Gastrocnemius medialis (tissue), 4 donors: ENCODE measurements around the gene FRZB. TPM values are rescaled to one million over a fixed set of nuclear protein-coding genes. Genes with fewer than 3 reads are reported as not detected.

Experiments used
- ATAC-seq, 2 donors: fragments of 150-250 bp; one replicate each; pipeline ENCODE4 v1.9.1; 2016
- DNase-seq, 2 donors: peaks; one replicate each; pipeline ENCODE4 v3.0.0-alpha.2; 2019
- H3K27ac ChIP-seq, 4 donors: fragments of 200-600 bp; sonication (generic); 1 replicate in 1 of 4; 2 replicates in 3 of 4; pipeline ENCODE4 v1.5.1; 2016 to 2018; ENCODE audit warnings: mild to moderate bottlenecking in 2 of 4, moderate library complexity in 1 of 4
- H3K27me3 ChIP-seq, 3 donors: fragments of 200-600 bp; sonication (generic) in 2 of 3; 1 replicate in 1 of 3; 2 replicates in 2 of 3; pipeline versions ENCODE4 v1.5.1 to v1.6.0; 2016 to 2019; ENCODE audit warnings: mild to moderate bottlenecking in 1 of 3, moderate library complexity in 1 of 3
- H3K36me3 ChIP-seq, 2 donors: fragments of 200-600 bp; sonication (generic) in 1 of 2; one replicate each; pipeline ENCODE4 v1.5.1; 2017 to 2018
- H3K4me1 ChIP-seq, 2 donors: fragments of 200-600 bp; sonication (generic) in 1 of 2; one replicate each; pipeline ENCODE4 v1.5.1; 2016 to 2017; ENCODE audit warnings: mild to moderate bottlenecking in 2 of 2
- H3K4me3 ChIP-seq, 4 donors: fragments of 200-600 bp; sonication (generic) in 3 of 4; 1 replicate in 1 of 4; 2 replicates in 3 of 4; pipeline ENCODE4 v1.5.1; 2016 to 2019; ENCODE audit warnings: mild to moderate bottlenecking in 2 of 4
- H3K9me3 ChIP-seq, 3 donors: fragments of 200-600 bp; sonication (generic) in 2 of 3; 1 replicate in 1 of 3; 2 replicates in 2 of 3; pipeline ENCODE4 v1.5.1; 2016 to 2019
- POLR2A ChIP-seq, 2 donors: fragments of 450-650 bp; IDR thresholded peaks; one replicate each; pipeline ENCODE4 v1.6.1; 2017; ENCODE audit warnings: antibody characterized with exemption in 2 of 2, mild to moderate bottlenecking in 2 of 2, moderate library complexity in 2 of 2
- in situ Hi-C, 4 donors: fragments of 200-750 bp; cut with MboI; loops; one replicate each; pipeline versions ENCODE4 v1.15.0 to v1.8.0; 2017; ENCODE audit warnings: low sequenced_read_pairs in 4 of 4
- intact Hi-C: fragments of 100-400 bp; cut with DNase I; formaldehyde crosslinking; loops from one replicate; pipeline ENCODE4 v1.15.1; 2023; ENCODE audit warnings: low total_unique reads
- total RNA-seq, 4 donors: library from RNA; depleted of rRNA; stranded (reverse); fragments of >200 nt; gene quantifications; one replicate each; pipeline versions ENCODE4 v1.1.0 to v1.2.3, GENCODE V29; 2016
- TF ChIP-seq, protein P1 (sequence below), 5 experiments: fragments of 450-650 bp in 3 of 5; fragments of 200-600 bp in 2 of 5; sonication (generic) in 2 of 5; IDR thresholded peaks in 4 of 5; conservative IDR thresholded peaks in 1 of 5; 1 replicate in 4 of 5; 2 replicates in 1 of 5; pipeline ENCODE4 v1.5.1; 2016 to 2019; ENCODE audit warnings: antibody characterized with exemption in 5 of 5, mild to moderate bottlenecking in 3 of 5, moderate library complexity in 3 of 5

The FRZB gene
- total RNA-seq, 4 donors from 2014 or later: 1.3 to 31.3 (median 4.3) TPM

DNA sequence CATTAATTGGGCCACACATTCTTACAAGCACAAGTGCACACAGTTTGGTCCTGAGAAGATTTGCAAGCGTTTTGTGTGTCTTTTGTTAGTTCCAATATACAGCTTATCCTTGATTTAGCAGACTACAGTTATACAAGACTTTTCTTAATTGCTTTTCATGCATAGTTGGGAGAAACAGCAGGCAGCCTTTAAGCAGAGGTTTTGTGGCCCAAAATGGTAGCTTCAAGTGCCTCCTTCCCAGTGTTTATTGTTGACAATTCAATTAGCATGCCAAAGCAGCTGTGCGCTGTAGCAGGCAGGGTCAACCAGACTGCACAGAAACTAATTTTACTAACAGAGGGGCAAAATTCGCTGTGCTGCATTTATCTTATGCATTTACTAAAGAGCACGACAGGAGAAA is 47.5 kb downstream of the FRZB start:
- peaks cover 0 to 3% of the 10 kb centered on the region in 2 donors for H3K4me1 ChIP-seq
- TF ChIP-seq, protein P1, sequence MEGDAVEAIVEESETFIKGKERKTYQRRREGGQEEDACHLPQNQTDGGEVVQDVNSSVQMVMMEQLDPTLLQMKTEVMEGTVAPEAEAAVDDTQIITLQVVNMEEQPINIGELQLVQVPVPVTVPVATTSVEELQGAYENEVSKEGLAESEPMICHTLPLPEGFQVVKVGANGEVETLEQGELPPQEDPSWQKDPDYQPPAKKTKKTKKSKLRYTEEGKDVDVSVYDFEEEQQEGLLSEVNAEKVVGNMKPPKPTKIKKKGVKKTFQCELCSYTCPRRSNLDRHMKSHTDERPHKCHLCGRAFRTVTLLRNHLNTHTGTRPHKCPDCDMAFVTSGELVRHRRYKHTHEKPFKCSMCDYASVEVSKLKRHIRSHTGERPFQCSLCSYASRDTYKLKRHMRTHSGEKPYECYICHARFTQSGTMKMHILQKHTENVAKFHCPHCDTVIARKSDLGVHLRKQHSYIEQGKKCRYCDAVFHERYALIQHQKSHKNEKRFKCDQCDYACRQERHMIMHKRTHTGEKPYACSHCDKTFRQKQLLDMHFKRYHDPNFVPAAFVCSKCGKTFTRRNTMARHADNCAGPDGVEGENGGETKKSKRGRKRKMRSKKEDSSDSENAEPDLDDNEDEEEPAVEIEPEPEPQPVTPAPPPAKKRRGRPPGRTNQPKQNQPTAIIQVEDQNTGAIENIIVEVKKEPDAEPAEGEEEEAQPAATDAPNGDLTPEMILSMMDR (IDR thresholded peaks at IDR 0.05 in 4 of 5, conservative IDR thresholded peaks at IDR 0.05 in 1 of 5): no peak
- no peaks in the 10 kb centered on the region for H3K9me3 ChIP-seq
- H3K27ac ChIP-seq: no peak overlapping the region
- no peaks in the 10 kb centered on the region for H3K27me3 ChIP-seq
- no peak overlapping the region for H3K4me3 ChIP-seq
- in situ Hi-C loops: no loop called here
- intact Hi-C loops: no loop called here
- ATAC-seq (no peak), DNase-seq (no peak)
- no peaks in the 10 kb centered on the region for H3K36me3 ChIP-seq

DNA sequence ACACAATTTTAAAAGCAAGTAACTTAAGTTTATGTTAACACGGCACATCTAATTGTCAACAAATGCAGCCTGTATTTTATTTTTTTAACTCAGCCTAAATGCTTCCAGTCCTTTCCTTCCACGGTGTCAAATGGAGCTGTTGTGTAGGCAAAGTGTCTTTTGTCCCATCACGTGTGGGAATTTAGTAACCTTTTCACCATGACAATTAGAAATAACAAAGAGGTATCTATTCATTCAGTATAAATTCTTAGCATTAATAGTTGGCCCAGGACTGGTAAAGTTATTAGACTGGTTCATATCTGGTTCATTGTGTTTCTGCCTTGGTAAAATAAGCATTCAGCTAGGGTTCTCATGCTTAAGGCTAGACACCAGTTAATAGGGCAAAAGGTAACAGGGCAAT is 47.9 kb downstream of the FRZB start:
- Histone ChIP-seq H3K27ac (no peak overlapping the region), H3K4me3 (no peak overlapping the region), H3K27me3 (no peaks in the 10 kb centered on the region), H3K4me1 (peaks cover 0 to 3% of the 10 kb centered on the region in 2 donors), H3K9me3 (no peaks in the 10 kb centered on the region), H3K36me3 (no peaks in the 10 kb centered on the region)
- in situ Hi-C loops (no loop called here), intact Hi-C loops (no loop called here)
- TF ChIP-seq POLR2A (IDR thresholded peaks at IDR 0.05): no peak
- TF ChIP-seq, protein P1 (IDR thresholded peaks at IDR 0.05 in 4 of 5, conservative IDR thresholded peaks at IDR 0.05 in 1 of 5): no peak
- ATAC-seq: no peak
- no peak for DNase-seq

DNA sequence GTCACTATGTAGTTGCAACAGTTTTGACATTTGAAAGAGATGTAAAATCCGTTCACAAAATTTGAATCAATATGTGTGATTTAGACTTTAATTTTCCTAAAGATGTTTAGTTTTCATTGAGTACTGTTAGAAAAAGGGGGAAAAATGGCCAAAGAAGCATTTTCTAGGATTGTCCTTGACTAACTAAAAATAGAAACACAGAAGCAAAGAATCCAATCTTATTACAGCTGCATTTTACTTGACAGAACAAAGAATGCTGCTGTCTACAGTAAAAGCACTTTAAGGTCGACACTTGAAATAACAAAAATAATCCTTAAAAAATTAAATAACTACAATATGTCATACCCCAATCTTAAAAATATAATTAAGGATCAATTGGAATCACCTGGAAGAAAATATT is 48.9 kb downstream of the FRZB start:
- no peak overlapping the region for H3K4me3 ChIP-seq
- in situ Hi-C loops (no loop called here), intact Hi-C loops (no loop called here)
- TF ChIP-seq, protein P1 (IDR thresholded peaks at IDR 0.05 in 4 of 5, conservative IDR thresholded peaks at IDR 0.05 in 1 of 5): no peak
- no peak for TF ChIP-seq POLR2A (IDR thresholded peaks at IDR 0.05)
- peaks cover 0 to 3% of the 10 kb centered on the region in 2 donors for H3K4me1 ChIP-seq
- H3K36me3 ChIP-seq: no peaks in the 10 kb centered on the region
- DNase-seq: no peak
- ATAC-seq: no peak
- no peaks in the 10 kb centered on the region for H3K27me3 ChIP-seq
- no peak overlapping the region for H3K27ac ChIP-seq
- no peaks in the 10 kb centered on the region for H3K9me3 ChIP-seq

DNA sequence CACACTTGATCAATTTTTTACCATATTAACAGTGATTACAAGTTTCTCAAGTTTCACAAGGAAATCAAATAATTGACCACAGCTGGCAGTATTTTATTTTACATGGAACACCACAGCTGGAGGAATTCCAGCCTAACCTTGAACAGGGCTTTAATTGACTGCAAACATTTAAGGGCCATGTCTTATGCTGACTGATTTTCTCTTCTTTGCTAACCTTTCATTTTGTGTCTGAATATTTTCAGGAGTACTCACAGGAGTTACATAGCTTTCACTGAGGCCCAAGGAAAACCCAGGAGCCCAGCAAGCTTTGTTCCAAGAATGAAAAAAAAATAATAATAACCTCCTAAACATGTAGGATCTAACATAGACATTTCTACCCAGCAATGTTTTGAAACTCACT is 49.6 kb downstream of the FRZB start:
- Histone ChIP-seq H3K4me1 (peaks cover 0 to 3% of the 10 kb centered on the region in 2 donors), H3K9me3 (no peaks in the 10 kb centered on the region), H3K4me3 (no peak overlapping the region), H3K36me3 (no peaks in the 10 kb centered on the region), H3K27me3 (no peaks in the 10 kb centered on the region), H3K27ac (no peak overlapping the region)
- TF ChIP-seq, protein P1 (IDR thresholded peaks at IDR 0.05 in 4 of 5, conservative IDR thresholded peaks at IDR 0.05 in 1 of 5): no peak
- no peak for TF ChIP-seq POLR2A (IDR thresholded peaks at IDR 0.05)
- ATAC-seq (no peak), DNase-seq (no peak)
- intact Hi-C loops (no loop called here), in situ Hi-C loops (no loop called here)

DNA sequence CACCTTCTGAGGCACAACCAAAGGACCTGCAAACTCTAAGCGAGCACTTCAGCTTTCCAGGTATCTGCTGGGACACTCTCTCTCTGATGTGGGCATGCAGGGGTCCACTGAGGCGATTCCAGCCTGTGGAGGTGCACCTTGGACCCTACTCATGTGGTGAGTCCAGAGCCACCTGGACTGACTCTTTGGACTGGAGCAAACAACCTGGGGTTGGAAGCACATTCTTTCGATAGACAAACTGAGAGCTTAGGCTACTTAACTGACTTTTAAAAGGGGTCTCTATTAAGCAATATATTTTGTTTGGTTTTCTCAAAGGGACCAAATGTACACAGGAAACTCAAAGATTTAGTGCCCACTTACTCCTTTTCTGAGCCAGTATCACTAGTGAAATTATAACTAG is 51.6 kb downstream of the FRZB start:
- no peak overlapping the region for H3K4me3 ChIP-seq
- no peak overlapping the region for H3K27ac ChIP-seq
- H3K27me3 ChIP-seq: no peaks in the 10 kb centered on the region
- in situ Hi-C loops: no loop called here
- H3K36me3 ChIP-seq: no peaks in the 10 kb centered on the region
- no peaks in the 10 kb centered on the region for H3K9me3 ChIP-seq
- peaks cover 0 to 3% of the 10 kb centered on the region in 2 donors for H3K4me1 ChIP-seq
- DNase-seq (no peak), ATAC-seq (no peak)
- intact Hi-C loops: no loop called here
- TF ChIP-seq, protein P1 (IDR thresholded peaks at IDR 0.05 in 4 of 5, conservative IDR thresholded peaks at IDR 0.05 in 1 of 5): no peak
- no peak for TF ChIP-seq POLR2A (IDR thresholded peaks at IDR 0.05)
